HEK293T (cell line): Measurements from ENCODE around the gene APOL1.

ENCODE experiments used
- ELF4 ChIP-seq: fragments of 450-650 bp; IDR thresholded peaks from 2 replicates; pipeline ENCODE4 v1.6.1; 2017; ENCODE audit warnings: antibody characterized with exemption
- FOXM1 ChIP-seq: fragments of 450-650 bp; IDR thresholded peaks from 2 replicates; pipeline ENCODE4 v1.6.1; 2017; ENCODE audit warnings: mild to moderate bottlenecking, borderline replicate concordance
- LEF1 ChIP-seq: fragments of 450-650 bp; IDR thresholded peaks from 2 replicates; pipeline ENCODE4 v1.6.1; 2017; ENCODE audit warnings: mild to moderate bottlenecking, borderline replicate concordance
- SP1 ChIP-seq: fragments of 450-650 bp; IDR thresholded peaks from 2 replicates; pipeline ENCODE4 v1.6.1; 2017

DNA sequence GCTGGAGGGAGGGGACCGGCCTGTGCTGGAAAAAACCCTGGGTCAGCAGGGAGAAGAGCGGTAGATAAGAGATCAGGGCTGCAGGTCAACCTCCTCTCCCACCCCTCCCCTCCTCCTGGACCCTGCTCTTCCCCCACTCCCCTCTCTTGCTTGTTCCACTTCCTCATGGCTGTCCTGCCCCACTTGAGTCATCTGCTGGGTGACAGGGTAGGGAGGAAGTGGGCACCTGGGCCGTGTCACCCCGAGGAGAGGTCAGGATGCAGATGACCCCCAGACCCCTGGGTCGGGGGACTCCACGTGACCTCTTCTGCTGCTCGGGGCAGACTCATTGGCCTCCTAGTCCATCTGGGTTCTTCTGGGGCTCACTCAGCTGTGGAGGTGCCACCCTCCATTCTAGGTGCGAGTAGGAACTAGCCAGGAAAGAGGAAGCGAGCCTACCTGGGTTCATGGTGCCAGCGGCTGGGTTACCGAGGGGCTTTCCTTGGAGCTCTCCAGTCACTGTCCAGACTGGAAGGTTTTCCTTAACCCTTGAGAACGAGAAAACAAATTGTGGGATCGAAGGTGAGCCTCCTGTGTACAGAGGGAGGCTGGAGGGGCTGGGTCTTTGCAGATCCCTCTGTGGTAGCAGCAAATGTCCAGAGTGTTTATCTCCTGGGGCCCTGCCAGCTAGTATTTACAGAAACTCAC, 20.1 kb upstream of the APOL1 start:
- no peak for TF ChIP-seq FOXM1
- TF ChIP-seq SP1 = no peak
- TF ChIP-seq LEF1 = no peak
- no peak for TF ChIP-seq ELF4
